ENCODE measurements around the gene KDM8.
A peak's percentile ranks its signal among the peaks of the same experiment; 100 is the strongest.
"Not testable (repeated sequence)": the region's sequence is repeated elsewhere in the genome, so short reads cannot be mapped to it uniquely, and the experiment has no call there.

The KDM8 gene

DNA sequence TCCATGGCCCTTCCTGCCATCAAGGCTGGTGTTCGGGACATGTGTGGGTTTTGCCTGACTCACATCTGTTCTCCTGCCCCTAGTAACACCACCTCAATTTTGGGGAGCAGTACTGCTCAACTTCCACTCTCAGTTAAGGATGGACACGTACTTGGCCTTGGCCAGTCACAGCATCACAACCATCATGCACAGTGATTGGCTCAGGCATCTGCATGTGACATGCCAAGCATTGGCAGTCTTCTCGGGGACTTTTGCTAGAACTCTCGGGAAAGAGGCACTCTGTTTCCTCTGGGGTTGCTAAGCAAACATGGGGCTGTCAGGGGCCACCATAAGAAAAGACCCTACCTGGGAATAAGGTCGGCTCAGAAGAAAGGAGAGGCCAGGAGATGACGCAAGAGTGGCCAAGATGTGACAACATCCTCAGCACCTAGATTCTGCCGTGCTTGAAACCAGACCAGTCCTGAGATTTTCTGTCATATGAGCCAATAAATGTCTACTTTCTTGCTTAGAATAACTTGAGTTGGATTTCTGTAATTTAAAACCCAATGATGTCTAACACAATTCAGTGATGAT lies 11.9 kb upstream of the KDM8 start:
- no peak for DNase-seq

DNA sequence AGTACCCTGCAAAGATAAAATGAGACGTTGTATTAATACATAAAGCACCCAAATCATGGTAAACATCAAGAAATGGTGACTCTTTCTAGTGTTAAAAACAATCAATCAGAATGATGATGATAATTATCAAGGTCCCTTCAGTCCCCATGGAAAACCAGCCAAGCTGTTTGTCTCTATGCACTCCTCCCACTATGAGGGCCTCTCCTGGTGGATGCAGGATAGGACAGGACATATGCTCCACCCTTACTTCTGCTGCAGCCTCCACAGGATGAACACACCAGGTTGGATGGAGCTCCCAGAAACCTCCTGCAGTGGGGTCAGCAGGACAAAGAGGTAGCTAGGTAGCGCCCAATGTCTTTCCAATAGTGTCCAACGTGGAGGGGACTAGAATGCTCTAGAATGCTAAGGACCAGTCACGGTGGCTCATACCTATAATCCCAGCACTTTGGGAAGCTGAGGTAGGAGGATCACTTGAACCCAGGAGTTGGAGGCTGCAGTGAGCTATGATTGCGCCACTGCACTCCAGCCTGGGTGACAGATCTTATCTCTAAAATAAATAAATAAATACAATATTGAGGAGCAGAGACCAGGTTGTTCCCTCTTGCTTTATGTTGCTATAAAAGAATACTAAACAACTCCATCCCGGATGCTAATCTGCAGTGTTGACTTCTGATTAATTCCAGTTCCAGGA lies 9.9 kb upstream of the KDM8 start:
- no peak for DNase-seq

DNA sequence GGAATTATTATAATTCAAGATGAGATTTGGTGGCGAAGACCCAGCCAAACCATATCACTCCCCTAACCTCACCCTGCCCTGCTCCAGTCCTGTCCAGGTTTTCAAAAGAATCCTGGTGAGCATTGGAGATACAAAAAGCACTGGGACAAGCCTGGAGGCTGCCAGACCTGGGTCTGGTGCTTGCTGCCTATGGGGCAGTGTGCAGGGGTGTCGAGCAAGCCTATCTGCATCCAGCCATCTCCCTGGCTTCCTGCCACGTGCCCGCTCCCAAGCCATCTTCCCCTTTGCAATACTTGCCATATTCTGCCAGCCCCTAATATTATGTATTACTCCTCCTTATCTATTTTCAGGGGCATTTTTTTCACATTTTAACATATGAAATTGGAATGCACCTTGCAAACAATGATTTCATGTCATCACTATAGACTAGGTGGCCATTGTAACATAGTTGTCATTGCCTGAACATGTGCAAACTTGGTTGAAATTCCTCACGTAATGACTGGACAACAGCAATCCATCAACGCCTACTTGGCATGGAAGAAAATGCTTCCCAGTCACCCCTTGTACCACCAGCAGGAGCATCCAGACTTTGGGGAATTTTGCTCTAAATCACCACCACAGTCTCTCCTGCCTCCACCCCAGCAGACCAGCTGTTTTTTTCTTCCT lies 8.1 kb upstream of the KDM8 start:
- no peak for DNase-seq

DNA sequence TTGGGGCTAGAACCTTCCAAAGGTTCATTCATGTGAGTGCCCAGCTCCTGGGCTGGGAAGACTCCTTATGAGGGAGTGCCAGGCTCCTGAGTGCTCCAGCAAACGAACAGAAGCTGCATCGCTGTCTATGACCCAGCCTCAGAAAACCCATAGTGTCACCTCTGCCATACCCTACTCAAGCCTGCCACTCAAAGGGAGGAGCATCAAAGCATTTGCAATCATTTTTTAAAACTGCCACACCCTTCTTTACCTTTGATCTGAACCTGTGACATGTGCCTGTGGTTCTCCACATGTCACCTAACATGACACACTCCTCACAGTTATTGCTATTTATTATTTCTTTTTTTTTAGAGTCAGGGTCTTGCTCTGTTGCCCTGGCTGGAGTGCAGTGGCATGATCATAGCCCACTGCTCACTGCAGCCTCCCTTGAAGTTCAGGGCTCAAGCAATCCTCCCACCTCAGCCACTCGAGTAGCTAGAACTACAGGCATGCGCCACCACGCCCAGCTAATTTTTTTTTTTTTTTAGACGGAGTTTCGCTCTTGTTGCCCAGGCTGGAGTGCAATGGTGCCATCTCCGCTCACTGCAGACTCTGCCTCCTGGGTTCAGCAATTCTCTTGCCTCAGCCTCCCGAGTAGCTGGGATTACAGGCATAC lies 7.3 kb upstream of the KDM8 start:
- DNase-seq = peak; percentile 56 to 81

DNA sequence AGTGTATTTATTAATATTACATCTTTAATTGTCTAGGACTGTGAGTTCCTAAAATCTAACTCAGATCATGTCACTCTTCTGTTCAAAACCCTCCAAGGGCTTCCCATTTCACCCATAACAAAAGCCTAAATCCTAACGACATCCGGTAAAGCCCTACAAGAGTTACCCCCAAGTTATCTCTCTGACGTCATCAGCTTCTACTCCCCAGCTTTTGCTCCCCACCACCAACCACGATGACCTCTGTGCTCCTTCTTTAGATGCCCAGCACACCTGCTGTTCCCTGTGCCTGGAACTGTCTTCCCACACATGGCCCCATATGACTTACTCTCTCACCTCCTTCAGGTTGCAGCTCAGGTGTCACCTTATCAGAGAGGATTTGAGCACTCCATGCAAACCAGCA lies 6.3 kb upstream of the KDM8 start:
- no peak for DNase-seq

DNA sequence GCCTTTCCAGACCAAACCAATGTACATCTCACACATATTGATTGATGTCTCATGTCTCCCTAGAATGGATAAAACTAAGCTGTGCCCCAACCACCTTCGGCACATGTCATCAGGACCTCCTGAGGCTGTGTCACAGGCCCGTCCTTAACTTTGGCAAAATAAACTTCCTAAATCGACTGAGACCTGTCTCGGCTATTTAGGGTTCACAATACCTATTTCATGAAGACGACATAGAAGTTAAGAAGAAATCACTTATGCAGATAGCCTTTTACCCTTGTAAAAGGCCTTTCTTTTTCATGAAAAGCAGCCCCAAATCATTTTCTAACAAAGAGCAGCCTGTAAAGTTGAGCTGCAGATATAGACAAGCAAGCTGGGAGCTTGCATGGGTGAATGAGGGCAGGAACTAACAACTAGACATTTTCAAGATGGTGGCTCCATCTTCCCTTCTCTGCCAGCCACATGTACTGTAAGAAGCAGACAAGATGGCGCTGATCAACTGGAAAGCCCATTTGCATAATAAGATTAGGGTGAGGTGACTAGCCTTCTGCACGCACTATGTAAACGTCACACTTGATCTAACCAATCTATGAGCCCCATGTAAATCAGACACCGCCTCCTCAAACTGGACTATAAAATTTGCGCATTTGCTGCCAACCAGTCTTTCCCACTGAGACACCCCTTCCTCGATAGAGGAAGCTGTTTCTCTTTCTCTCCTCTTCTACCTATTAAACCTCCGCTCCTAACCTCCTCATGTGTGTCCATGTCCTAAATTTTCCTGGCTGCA lies 4.7 kb upstream of the KDM8 start:
- no peak for DNase-seq

DNA sequence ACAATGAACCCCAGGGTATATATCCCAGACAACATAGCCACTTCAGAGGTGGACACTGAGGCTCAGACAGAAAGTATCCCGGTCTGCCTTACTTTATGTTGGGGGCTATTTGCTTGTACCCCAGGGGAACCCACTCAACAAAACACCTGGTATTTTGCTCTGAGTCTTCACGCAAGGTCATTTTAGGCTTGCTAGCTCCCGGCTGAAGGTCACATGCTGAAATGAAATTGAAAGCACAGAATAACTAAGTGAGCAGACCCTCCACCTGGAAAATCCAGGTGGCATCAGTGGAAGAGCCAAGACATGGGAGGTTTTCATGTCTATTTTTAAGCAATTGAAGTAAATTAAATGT lies 4.1 kb upstream of the KDM8 start:
- DNase-seq = no peak

DNA sequence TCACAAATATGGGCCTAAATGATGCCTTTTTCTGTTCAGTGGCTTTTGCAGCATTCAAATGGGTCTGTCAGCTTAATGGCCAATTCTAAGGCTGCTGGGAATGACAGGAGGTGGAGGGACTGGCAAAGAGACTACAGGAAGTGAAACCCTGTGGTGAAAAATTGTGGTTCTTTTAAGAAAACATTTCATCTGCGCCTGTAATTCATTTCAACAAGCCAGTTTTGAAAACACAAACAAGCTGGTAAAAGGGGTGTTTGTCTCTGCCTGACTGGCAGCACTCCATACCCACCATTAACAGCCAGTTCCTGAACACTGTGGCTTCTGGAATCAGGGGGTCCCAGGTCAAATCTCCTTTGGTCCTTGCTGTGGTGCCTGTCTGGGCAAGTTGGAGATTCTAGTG lies 3.6 kb upstream of the KDM8 start:
- peak; percentile 31 to 66 for DNase-seq

DNA sequence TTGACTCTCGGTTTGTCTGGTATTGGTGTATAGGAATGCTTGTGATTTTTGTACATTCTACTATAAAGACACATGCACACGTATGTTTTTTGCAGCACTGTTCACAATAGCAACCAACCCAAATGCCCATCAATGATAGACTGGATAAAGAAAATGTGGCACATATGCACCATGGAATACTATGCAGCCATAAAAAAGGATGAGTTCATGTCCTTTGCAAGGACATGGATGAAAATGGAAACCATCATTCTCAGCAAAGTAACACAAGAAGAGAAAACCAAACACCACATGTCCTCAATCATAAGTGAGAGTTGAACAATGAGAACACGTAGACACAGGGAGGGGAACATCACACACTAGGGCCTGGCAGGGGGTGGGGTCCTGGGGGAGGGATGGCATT lies 2.4 kb upstream of the KDM8 start:
- DNase-seq = not testable (repeated sequence)

DNA sequence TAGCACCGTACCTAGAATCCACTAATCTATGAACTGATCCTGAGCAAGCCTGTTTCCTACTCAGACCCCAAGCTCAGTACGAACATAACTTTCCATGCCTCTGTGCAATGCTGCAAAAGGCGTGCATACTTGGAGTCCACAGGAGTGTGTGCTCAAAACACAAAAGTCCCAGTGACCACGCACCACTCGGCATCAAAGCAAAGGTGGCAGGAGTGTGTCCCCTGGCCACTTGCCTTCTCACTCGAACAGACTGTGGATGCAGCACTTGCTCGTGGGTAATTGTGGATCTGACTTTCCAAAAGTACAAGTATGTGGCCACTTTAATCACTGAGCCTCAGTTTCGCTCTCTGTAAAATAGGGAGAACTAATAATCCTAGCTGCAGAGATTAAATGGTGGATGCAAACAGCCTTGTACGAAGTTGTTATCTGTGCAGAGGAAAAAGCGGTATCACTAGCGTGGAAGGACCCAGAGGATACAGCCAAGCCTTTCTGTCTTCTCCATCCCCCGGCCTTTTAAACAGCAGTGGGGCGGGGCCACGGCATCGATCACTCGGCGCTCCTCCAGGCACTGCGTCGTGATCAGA lies 311 bp upstream of the KDM8 start:
- no peak for DNase-seq

DNA sequence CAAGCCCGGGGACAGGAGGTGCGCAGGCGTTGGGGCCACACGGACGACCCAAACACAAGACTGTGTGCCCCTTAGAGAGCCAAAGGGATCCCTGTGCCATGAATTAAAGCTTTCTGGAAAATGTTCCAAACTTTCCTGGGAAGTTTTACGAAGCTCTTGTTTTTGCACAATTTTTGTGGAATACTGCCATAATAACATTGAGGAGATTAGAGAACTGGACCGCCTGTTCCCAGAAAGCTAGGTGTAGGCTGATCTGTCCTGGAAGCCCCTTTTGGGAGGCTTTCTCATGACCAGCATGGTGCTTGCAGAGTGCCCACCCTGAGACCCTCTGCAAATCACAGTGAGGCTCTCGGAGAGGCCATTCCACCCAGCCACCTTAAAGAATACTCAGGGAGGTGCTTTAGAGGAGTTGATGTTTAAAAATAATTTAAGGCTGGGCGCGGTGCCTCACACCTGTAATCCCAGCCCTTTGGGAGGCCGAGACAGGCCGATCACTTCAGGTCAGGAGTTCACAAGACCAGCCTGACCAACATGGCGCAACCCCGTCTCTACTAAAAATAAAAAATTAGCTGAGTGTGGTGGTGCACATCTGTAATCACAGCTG lies 1.1 kb downstream of the KDM8 start:
- no peak for DNase-seq

DNA sequence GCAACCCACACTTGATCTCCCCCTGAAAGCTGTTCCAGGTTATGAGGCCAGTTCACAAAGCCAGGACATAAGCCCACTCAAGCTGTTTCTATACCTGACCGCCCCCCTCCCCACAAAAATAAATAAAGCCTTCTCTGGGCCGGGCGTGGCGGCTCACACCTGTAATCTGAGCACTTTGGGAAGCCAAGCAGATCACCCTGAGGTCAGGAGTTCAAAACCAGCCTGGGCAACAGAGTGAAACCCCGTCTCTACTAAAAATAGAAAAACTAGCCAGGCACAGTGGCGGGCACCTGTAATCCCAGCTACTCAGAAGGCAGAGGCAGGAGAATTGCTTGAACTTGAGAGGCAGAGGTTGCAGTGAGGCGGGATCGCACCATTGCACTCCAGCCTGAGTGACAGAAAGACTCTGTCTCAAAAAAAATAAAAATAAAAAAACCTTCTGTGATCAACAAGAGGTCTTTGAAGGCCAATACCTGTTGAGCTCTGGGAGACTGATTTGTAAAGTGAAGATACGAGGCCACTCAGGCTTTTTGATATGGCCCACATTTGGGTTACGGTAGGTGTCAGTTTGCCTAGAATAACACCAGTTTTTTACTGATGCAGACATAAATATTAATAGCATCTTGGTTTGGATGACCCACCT lies 2.2 kb downstream of the KDM8 start:
- DNase-seq = no peak

DNA sequence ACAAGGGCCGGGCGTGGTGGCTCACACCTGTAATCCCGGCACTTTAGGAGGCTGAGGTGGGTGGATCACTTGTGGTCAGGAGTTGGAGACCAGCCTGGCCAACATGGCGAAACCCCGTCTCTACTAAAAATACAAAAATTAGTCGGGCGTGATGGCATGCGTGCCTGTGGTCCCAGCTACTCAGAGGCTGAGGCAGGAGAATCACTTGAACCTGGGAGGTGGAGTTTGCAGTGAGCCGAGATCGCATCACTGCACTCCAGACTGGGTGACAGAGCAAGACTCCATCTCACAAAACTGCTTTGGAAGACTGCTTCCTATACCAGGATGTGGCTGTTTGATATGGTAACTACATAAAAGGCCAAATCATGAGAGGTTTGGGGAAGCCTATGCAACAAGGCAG lies 3.8 kb downstream of the KDM8 start:
- DNase-seq = not testable (repeated sequence)

DNA sequence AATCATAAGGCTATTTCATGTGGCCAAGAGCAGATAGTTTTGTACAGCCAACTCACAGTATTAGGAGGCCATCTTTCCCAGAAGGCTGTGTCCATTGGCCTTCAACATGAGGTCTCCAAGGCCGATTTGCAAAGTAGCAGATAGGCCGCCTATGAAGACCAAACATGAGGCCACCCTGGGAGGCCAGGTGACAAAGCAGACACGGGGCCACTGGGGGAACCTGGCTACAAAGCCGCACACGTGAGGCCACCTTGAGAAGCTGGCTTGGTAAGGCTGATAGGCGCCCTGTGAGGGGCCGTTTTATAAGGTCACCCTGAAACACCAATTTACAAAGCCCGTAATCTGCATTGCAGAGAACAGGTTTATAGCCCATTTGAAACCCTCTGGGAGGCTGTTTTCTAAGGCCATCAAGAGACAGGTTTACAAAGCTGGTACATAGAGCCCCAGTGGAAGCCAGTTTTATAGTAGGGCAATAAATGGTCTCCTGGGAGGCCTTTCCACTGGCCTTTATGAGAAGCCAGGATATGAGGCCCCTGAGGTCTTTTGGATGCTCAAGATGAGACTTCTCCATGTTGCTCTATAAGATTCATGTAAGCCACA lies 4.9 kb downstream of the KDM8 start:
- DNase-seq = no peak

DNA sequence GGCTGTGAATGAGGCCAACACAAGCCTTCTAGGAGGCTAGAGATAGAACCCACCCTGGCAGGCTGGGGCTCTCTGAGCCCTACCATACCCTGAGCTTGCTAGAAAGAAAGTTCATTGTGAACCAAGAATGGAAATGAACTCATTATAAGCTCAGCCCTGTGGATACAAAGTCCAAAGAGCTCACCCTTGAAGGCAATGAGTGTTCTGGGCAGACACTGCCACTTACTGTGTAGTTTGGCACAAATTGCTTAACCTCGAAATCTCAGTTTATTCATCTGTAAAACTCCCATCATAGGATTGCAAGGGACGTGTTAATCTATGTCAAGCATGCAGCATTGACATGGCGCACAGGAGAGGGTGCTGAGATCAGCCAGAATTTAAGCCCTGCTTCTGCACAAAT lies 5.5 kb downstream of the KDM8 start:
- DNase-seq = no peak

DNA sequence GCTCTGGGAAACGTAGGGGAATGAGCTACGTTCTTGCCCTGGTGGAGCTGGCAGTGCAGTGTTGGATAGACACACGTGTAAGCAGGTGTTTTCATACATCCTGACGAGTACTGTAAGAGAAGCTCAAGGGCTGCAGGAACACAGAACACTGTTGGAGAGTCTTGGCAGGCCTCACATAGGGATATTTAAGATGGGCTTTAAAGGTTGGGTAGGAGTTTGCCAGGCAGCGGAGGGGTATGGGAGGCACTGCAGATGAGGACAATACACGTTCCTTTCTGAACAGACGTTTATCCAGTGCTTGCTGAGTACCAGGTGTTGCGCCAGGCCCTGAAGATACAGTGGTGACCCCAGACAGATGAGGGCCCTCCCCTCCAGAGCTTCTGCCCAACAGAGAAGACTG lies 6.3 kb downstream of the KDM8 start:
- DNase-seq = no peak

DNA sequence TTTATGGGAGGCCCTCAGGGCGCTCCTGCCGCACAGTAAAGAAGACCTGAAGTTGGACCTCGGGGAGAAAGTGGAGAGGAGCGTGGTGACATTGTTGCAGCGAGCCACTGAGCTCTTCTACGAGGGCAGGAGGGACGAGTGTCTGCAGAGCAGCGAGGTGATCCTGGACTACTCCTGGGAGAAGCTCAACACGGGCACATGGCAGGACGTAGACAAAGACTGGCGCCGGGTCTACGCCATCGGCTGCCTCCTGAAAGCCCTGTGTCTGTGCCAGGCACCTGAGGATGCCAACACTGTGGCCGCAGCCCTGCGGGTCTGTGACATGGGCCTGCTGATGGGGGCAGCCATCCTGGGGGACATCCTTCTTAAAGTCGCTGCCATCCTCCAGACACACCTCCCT lies 6.8 kb downstream of the KDM8 start:
- no peak for DNase-seq

DNA sequence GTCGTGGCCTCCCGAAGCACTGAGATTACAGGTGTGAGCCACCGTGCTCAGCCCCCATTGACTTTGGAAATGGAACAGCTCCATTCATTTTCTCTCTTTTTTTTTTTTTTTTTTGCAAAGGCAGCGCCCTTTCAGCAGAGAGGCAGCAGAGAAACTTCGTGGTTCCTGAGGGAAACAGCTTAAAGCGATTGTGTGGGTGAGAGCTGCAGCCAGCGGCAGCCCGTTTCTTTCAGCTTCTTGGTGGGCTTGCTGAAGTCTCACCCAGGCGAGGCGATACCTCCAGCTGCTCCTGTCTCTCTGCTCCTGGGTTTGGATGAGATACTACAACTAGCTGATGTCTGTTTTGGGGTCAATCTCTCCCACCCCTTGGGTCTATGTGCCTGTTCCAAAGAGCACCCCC lies 7.7 kb downstream of the KDM8 start:
- DNase-seq = no peak

DNA sequence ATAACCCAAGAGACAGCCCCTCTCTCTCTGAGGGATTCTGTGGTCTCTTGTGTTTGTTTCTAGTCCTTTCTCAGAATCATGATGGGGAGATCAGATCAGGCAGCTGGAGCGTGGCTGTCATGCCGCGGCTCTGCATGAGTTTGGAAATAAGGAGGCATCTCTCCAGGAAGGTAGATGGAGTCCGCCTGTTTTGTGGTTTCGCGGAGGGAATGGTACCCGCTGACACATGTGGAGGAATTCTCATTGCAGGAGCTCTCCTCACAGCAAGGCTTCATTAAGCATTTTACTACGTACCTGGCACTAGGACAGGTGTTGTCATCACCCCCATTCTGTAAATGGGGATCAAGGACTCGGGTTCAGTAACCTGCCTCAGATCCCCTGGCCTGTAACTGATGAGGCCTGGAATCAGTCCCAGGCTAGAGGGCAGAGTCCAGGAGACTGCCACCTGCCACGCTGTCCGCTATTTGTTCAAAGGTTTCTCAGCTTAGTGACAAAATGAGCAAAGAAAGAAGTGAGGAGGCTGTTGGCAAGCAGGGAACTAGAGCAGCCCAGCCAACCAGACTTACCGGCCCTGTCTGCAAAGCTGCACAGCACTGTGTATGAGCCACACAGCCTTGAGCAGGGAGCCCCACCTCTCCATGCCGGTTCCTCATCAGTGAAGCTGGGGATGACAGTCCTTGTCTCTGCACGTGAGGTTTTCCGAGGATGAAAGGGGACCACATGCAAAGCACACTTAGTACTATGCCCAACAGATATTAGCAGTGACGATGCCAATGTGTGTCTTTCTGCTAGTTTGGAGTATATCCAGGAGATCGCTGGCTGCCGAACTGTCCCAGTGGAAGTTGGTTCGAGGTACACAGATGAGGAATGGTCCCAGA lies 11.0 kb downstream of the KDM8 start:
- no peak for DNase-seq

DNA sequence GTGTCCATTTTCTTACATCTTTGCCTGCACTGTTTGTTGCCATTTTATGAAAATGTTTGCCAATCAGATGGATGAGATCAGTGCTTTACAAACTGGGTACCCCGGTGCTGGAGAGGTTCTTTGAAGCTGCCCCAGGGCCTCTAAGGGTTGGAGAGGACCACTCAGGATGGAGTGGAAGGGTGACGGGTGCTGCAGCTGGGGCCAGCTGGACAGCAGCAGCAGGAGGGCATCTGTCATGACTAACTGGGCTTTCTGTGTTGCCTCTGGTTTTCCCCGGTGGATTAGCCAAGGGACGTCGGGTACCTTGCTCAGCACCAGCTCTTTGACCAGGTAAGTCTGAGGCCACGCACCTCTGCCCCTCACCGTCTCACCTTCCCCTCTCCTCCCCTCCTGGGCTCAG lies 12.3 kb downstream of the KDM8 start:
- DNase-seq = no peak

All from CD4-positive, alpha-beta T cell treated with Interleukin-4 for 1 hour (primary cell).